HCT116 (cell line): ENCODE data around the gene ATG10. TPM values are rescaled to one million over a fixed set of nuclear protein-coding genes. Genes with fewer than 3 reads are reported as not detected.

ENCODE experiments used
- ATAC-seq: fragments of 200-7000 bp; cut with Tn5 transposase; 2 replicates; pipeline ENCODE4 v1.9.1; 2020; ENCODE audit warnings: mild to moderate bottlenecking, moderate library complexity
- BruUV-seq: library from RNA; stranded (reverse); fragments of 400-500 nt; replicated peaks from 2 replicates; lab custom pipeline; 2021; lab: Mats Ljungman, UMichigan
- CTCF ChIA-PET: fragments of 300-600 bp; sonication (Branson Sonifier 250); formaldehyde crosslinking; loops from one replicate; lab custom pipeline; 2021; ENCODE audit warnings: antibody characterized with exemption; lab: Charles Lee
- POLR2A ChIA-PET: fragments of 300-600, 350-600 bp; sonication (Branson Sonifier 250); formaldehyde crosslinking; loops from one replicate; lab custom pipeline; 2021; ENCODE audit warnings: antibody characterized with exemption; lab: Charles Lee
- RAD21 ChIA-PET, 2 experiments: fragments of 300-600 bp; sonication (Branson Sonifier 250); formaldehyde crosslinking; loops; one replicate each; lab custom pipeline; 2023; ENCODE audit warnings: low total read pairs in 2 of 2; ENCODE audit not compliant: uncharacterized antibody in 2 of 2, unreplicated experiment in 2 of 2, low non-redundant PET in 1 of 2; lab: Charles Lee
- DNase-seq: peaks from one replicate; pipeline ENCODE4 v3.0.0-alpha.2; 2010; ENCODE audit warnings: low read depth, low spot score
- H2AFZ ChIP-seq: fragments of 200-600 bp; shearing (Covaris generic), sonication (generic); 2 replicates; pipeline ENCODE4 v1.6.1; 2017; ENCODE audit warnings: low read depth, mixed run types, mixed read lengths, antibody characterized with exemption, low read length; ENCODE audit not compliant: poor library complexity, severe bottlenecking
- H3K27ac ChIP-seq: 2 replicates; pipeline ENCODE4 v1.5.1; 2012; ENCODE audit warnings: low read depth, low read length
- H3K27me3 ChIP-seq: fragments of 200-600 bp; sonication (generic); 2 replicates; pipeline ENCODE4 v1.6.1; 2016; ENCODE audit warnings: mixed run types, low read length, mixed read lengths; ENCODE audit not compliant: insufficient read depth
- H3K36me3 ChIP-seq, 2 experiments: fragments of 200-500 bp in 1 of 2; fragments of 200-600 bp in 1 of 2; sonication (Bioruptor generic) in 1 of 2; sonication (generic) in 1 of 2; 2 replicates each; pipeline versions ENCODE4 v1.5.1 to v1.6.1; 2014 to 2016; ENCODE audit warnings: low read length in 2 of 2, inconsistent platforms in 1 of 2, mixed read lengths in 1 of 2, mixed run types in 1 of 2; ENCODE audit not compliant: insufficient read depth in 2 of 2, control insufficient read depth in 1 of 2
- H3K4me1 ChIP-seq, 2 experiments: fragments of 200-600 bp in 1 of 2; sonication (generic) in 1 of 2; 2 replicates each; pipeline versions ENCODE4 v1.5.1 to v1.6.1; 2012 to 2017; ENCODE audit warnings: low read length in 2 of 2, inconsistent platforms in 1 of 2, mild to moderate bottlenecking in 1 of 2, mixed read lengths in 1 of 2, mixed run types in 1 of 2, moderate library complexity in 1 of 2; ENCODE audit not compliant: insufficient read depth in 2 of 2, control insufficient read depth in 1 of 2
- H3K4me2 ChIP-seq: fragments of 200-600 bp; sonication (generic); 2 replicates; pipeline ENCODE4 v1.6.1; 2017; ENCODE audit warnings: mixed run types, low read length, mixed read lengths
- H3K4me3 ChIP-seq, 2 experiments: fragments of 200-600 bp in 1 of 2; sonication (generic) in 1 of 2; replicated peaks in 1 of 2; 2 replicates each; pipeline ENCODE4 v1.5.1; 2011 to 2016; ENCODE audit warnings: low read length in 2 of 2, control low read depth in 1 of 2, low read depth in 1 of 2, mild to moderate bottlenecking in 1 of 2, mixed read lengths in 1 of 2, mixed run types in 1 of 2
- H3K79me2 ChIP-seq: fragments of 200-600 bp; sonication (generic); 2 replicates; pipeline ENCODE4 v1.6.1; 2017; ENCODE audit warnings: mild to moderate bottlenecking, mixed run types, low read length, moderate library complexity, mixed read lengths; ENCODE audit not compliant: insufficient read depth
- H3K9ac ChIP-seq: fragments of 200-600 bp; sonication (generic); 2 replicates; pipeline ENCODE4 v1.6.1; 2016; ENCODE audit warnings: low read length, mixed read lengths
- H3K9me2 ChIP-seq: fragments of 200-600 bp; sonication (generic), shearing (Covaris generic); 2 replicates; pipeline ENCODE4 v1.6.1; 2017; ENCODE audit warnings: mixed run types, mild to moderate bottlenecking, moderate library complexity; ENCODE audit not compliant: insufficient read depth
- H3K9me3 ChIP-seq, 2 experiments: fragments of 200-500 bp in 1 of 2; fragments of 200-600 bp in 1 of 2; sonication (Bioruptor generic) in 1 of 2; sonication (generic) in 1 of 2; 2 replicates each; pipeline ENCODE4 v1.6.1; 2014 to 2017; ENCODE audit warnings: low read length in 2 of 2, mixed read lengths in 2 of 2, inconsistent platforms in 1 of 2, low read depth in 1 of 2, mild to moderate bottlenecking in 1 of 2, mixed run types in 1 of 2, moderate library complexity in 1 of 2; ENCODE audit not compliant: control insufficient read depth in 1 of 2, insufficient read depth in 1 of 2
- H4K20me1 ChIP-seq: fragments of 200-600 bp; sonication (generic), shearing (Covaris generic); 2 replicates; pipeline ENCODE4 v1.6.1; 2017; ENCODE audit warnings: mixed run types, mild to moderate bottlenecking, moderate library complexity; ENCODE audit not compliant: insufficient read depth
- CBX3 ChIP-seq: IDR thresholded peaks from 2 replicates; pipeline ENCODE4 v1.6.1; 2012; ENCODE audit warnings: low read depth
- CEBPB ChIP-seq: IDR thresholded peaks from 2 replicates; pipeline ENCODE4 v1.6.1; 2012; ENCODE audit warnings: low read depth
- EGR1 ChIP-seq: IDR thresholded peaks from 2 replicates; pipeline ENCODE4 v1.6.1; 2012; ENCODE audit warnings: low read depth
- EZH2phosphoT487 ChIP-seq: fragments of 200-600 bp; IDR thresholded peaks from 2 replicates; pipeline ENCODE4 v1.6.1; 2018; ENCODE audit warnings: antibody characterized with exemption, borderline replicate concordance
- FOSL1 ChIP-seq: IDR thresholded peaks from 2 replicates; pipeline ENCODE4 v1.6.1; 2012; ENCODE audit warnings: low read depth
- JUND ChIP-seq: IDR thresholded peaks from 2 replicates; pipeline ENCODE4 v1.6.1; 2012
- POLR2AphosphoS5 ChIP-seq: IDR thresholded peaks from 2 replicates; pipeline ENCODE4 v1.6.1; 2011; ENCODE audit warnings: mild to moderate bottlenecking, low read depth, low read length, moderate library complexity
- RAD21 ChIP-seq: IDR thresholded peaks from 2 replicates; pipeline ENCODE4 v1.6.1; 2012; ENCODE audit warnings: low read depth, mild to moderate bottlenecking
- SP1 ChIP-seq: IDR thresholded peaks from 2 replicates; pipeline ENCODE4 v1.6.1; 2012; ENCODE audit warnings: low read depth
- SRF ChIP-seq: IDR thresholded peaks from 2 replicates; pipeline ENCODE4 v1.6.1; 2012; ENCODE audit warnings: low read depth
- TCF7L2 ChIP-seq: IDR thresholded peaks from 2 replicates; pipeline ENCODE4 v1.7.0; 2011; ENCODE audit warnings: borderline replicate concordance, inconsistent platforms; ENCODE audit not compliant: insufficient read depth, insufficient read length; ENCODE audit errors: extremely low read depth
- YY1 ChIP-seq: IDR thresholded peaks from 2 replicates; pipeline ENCODE4 v1.6.1; 2011; ENCODE audit warnings: low read length, low read depth, moderate library complexity, mild to moderate bottlenecking; ENCODE audit not compliant: insufficient replicate concordance; ENCODE audit errors: extremely low read depth
- ZFX ChIP-seq: fragments of 450-650 bp; IDR thresholded peaks from 2 replicates; pipeline ENCODE4 v1.6.1; 2017
- intact Hi-C: fragments of 100-400 bp; cut with micrococcal nuclease; formaldehyde crosslinking; loops from 2 replicates; pipeline ENCODE4 v1.10.0; 2022
- total RNA-seq: library from RNA; stranded (reverse); gene quantifications from one replicate; pipeline ENCODE4 v1.2.1, GENCODE V29; 2021; ENCODE audit not compliant: unreplicated experiment
- TF ChIP-seq, protein P1 (sequence below): IDR thresholded peaks from 2 replicates; pipeline ENCODE4 v1.6.1; 2012
- TF ChIP-seq, protein P2 (sequence below): IDR thresholded peaks from 2 replicates; pipeline ENCODE4 v1.6.1; 2012
- TF ChIP-seq, protein P3 (sequence below), 3 experiments: fragments of 200-600 bp in 1 of 3; sonication (generic) in 1 of 3; IDR thresholded peaks in 2 of 3; conservative IDR thresholded peaks in 1 of 3; 2 replicates each; pipeline ENCODE4 v1.5.1; 2012 to 2017; ENCODE audit warnings: low read depth in 2 of 3, low read length in 2 of 3, antibody characterized with exemption in 1 of 3, borderline replicate concordance in 1 of 3, control low read depth in 1 of 3, mild to moderate bottlenecking in 1 of 3, mixed read lengths in 1 of 3, mixed run types in 1 of 3, moderate library complexity in 1 of 3; ENCODE audit not compliant: insufficient read depth in 1 of 3
- TF ChIP-seq, protein P4 (sequence below): IDR thresholded peaks from 2 replicates; pipeline ENCODE4 v1.6.1; 2012; ENCODE audit warnings: low read depth

Gene ATG10
- total RNA-seq, 1 experiment from 2014 or later = 9.4 TPM

DNA sequence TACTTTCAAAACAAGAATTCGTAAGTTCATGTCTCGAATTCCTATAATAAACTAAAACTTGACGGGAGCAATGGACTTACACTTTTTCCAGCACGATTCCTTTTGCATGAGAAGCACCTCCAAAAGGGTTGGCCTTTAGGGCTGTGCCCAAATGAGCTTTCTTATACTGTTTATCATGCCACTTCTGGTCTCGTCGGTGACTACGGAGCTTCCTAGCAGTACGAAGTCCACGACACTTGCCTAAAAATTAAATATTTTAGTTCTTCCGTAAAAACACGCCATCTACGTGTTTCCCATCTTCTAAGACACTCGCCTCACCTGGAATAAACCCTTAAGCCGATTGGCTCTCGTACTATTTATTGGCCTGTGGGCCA lies 305.8 kb downstream of the ATG10 start:
- RAD21 ChIA-PET = no interaction called here
- peaks cover 6% of the 10 kb centered on the region; the same call in 1 of the 2 replicates for H4K20me1 ChIP-seq
- H3K4me2 ChIP-seq = peak overlapping the region; percentile 94
- DNase-seq (no peak), ATAC-seq (no peak)
- no peaks in the 10 kb centered on the region for H3K9me2 ChIP-seq
- no peaks in the 10 kb centered on the region for H3K9me3 ChIP-seq
- no peak overlapping the region for H2AFZ ChIP-seq
- no TSS peak for BruUV-seq
- H3K27me3 ChIP-seq = no peaks in the 10 kb centered on the region
- TF ChIP-seq SP1 (no peak), CBX3 (no peak), POLR2AphosphoS5 (no peak; the same call in 1 of the 2 replicates), EGR1 (no peak), CEBPB (no peak), RAD21 (no peak), YY1 (no peak), ZFX (no peak), TCF7L2 (no peak), JUND (no peak), EZH2phosphoT487 (no peak), FOSL1 (no peak), SRF (no peak)
- TF ChIP-seq, protein P1, sequence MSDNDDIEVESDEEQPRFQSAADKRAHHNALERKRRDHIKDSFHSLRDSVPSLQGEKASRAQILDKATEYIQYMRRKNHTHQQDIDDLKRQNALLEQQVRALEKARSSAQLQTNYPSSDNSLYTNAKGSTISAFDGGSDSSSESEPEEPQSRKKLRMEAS = no peak
- TF ChIP-seq, protein P2, sequence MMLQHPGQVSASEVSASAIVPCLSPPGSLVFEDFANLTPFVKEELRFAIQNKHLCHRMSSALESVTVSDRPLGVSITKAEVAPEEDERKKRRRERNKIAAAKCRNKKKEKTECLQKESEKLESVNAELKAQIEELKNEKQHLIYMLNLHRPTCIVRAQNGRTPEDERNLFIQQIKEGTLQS = no peak
- TF ChIP-seq, protein P3, sequence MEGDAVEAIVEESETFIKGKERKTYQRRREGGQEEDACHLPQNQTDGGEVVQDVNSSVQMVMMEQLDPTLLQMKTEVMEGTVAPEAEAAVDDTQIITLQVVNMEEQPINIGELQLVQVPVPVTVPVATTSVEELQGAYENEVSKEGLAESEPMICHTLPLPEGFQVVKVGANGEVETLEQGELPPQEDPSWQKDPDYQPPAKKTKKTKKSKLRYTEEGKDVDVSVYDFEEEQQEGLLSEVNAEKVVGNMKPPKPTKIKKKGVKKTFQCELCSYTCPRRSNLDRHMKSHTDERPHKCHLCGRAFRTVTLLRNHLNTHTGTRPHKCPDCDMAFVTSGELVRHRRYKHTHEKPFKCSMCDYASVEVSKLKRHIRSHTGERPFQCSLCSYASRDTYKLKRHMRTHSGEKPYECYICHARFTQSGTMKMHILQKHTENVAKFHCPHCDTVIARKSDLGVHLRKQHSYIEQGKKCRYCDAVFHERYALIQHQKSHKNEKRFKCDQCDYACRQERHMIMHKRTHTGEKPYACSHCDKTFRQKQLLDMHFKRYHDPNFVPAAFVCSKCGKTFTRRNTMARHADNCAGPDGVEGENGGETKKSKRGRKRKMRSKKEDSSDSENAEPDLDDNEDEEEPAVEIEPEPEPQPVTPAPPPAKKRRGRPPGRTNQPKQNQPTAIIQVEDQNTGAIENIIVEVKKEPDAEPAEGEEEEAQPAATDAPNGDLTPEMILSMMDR (IDR thresholded peaks at IDR 0.05 in 2 of 3, conservative IDR thresholded peaks at IDR 0.05 in 1 of 3; ENCODE audit: borderline replicate concordance in 1 of 3, insufficient read depth in 1 of 3, low read depth in 2 of 3, low read length in 2 of 3) = no peak
- TF ChIP-seq, protein P4, sequence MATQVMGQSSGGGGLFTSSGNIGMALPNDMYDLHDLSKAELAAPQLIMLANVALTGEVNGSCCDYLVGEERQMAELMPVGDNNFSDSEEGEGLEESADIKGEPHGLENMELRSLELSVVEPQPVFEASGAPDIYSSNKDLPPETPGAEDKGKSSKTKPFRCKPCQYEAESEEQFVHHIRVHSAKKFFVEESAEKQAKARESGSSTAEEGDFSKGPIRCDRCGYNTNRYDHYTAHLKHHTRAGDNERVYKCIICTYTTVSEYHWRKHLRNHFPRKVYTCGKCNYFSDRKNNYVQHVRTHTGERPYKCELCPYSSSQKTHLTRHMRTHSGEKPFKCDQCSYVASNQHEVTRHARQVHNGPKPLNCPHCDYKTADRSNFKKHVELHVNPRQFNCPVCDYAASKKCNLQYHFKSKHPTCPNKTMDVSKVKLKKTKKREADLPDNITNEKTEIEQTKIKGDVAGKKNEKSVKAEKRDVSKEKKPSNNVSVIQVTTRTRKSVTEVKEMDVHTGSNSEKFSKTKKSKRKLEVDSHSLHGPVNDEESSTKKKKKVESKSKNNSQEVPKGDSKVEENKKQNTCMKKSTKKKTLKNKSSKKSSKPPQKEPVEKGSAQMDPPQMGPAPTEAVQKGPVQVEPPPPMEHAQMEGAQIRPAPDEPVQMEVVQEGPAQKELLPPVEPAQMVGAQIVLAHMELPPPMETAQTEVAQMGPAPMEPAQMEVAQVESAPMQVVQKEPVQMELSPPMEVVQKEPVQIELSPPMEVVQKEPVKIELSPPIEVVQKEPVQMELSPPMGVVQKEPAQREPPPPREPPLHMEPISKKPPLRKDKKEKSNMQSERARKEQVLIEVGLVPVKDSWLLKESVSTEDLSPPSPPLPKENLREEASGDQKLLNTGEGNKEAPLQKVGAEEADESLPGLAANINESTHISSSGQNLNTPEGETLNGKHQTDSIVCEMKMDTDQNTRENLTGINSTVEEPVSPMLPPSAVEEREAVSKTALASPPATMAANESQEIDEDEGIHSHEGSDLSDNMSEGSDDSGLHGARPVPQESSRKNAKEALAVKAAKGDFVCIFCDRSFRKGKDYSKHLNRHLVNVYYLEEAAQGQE = no peak
- peak overlapping the region; percentile 92 for H3K9ac ChIP-seq
- POLR2A ChIA-PET = interaction anchor here (0.9 to 1.4 kb wide), 3 partner anchors 20 to 87 kb away, joined by 3 to 13 read pairs (median 3); no protein-coding TSS in a partner anchor
- H3K4me1 ChIP-seq = peaks cover 4 to 23% of the 10 kb centered on the region in 2 experiments; a peak in 3 of 4 replicates
- peak overlapping the region; percentile 93 to 94 for H3K4me3 ChIP-seq
- H3K27ac ChIP-seq = peak overlapping the region; percentile 74
- peaks cover 22 to 32% of the 10 kb centered on the region in 2 experiments for H3K36me3 ChIP-seq
- CTCF ChIA-PET = no interaction called here
- intact Hi-C loops = no loop called here
- H3K79me2 ChIP-seq = peaks cover 50% of the 10 kb centered on the region
